HG02623 (cell line): ENCODE measurements around the gene RHEX.

Experiments used
- ATAC-seq: cut with Tn5 transposase; IDR thresholded peaks from one replicate; pipeline ENCODE4 v1.9.1; 2021; ENCODE audit warnings: moderate library complexity; ENCODE audit not compliant: unreplicated experiment

The RHEX gene

DNA sequence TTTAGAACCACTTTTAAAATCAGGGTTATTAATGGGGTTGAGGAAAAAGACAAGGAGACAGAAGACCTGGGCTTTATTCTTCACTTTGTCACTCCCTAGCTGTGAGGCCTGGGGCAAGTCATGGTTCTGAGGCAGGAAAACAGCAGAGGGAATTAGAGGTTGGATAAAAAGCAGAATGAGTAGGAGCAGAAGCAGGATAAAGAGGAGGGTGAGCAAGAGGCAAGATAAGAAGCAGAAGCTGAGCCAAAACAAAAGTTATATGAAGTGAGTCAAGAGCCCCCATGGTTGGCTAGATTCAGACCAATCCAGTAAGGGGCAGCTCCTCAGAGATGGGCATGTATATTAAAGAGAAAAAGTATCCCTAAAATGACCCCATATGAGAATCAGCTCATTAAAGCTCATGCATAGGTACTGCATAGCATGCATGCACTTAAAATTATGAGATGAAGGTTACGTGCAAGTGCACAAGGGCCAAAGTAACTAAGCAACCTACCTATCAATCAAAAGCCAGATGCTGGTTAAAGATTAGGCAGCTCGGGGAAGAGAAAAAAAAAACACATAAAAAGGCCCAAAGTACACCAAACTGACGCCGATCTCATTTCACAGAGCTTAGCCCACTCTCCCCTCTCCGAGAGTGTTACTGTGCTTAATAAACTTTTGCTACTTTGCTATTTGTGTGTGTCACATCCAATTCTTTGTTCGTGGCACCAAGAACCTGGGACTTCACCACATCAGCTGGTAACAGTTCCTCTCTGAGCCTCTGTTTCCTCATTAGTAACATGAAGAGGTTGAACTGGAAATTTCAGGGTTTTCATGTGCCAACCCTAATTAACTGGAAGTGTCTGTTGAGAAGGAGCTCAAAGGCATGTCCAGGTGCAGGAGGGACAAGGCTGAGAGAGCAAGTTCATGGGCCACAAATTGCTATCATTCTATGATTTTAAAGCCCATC, 62.0 kb downstream of the RHEX start:
- no peak for ATAC-seq

DNA sequence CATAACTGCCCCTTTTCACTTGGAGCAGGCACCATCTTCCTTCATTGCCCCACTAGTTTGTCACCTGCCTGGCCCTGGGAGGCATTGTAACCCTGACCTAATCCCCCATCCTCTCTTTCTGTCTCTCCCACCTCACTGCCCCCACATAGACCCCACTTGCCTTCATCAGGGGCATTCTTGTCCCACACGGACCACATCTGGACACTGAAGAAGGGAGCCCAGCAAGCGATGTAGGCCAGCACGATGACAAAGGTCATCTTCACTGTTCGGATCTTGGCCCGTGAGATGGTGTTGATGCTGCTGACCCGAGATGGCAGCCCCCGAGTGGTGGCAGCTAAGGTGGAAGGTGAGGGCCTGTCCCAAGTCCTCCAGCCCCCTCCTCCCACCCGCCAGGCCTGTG, 62.8 kb downstream of the RHEX start:
- ATAC-seq, result no peak

DNA sequence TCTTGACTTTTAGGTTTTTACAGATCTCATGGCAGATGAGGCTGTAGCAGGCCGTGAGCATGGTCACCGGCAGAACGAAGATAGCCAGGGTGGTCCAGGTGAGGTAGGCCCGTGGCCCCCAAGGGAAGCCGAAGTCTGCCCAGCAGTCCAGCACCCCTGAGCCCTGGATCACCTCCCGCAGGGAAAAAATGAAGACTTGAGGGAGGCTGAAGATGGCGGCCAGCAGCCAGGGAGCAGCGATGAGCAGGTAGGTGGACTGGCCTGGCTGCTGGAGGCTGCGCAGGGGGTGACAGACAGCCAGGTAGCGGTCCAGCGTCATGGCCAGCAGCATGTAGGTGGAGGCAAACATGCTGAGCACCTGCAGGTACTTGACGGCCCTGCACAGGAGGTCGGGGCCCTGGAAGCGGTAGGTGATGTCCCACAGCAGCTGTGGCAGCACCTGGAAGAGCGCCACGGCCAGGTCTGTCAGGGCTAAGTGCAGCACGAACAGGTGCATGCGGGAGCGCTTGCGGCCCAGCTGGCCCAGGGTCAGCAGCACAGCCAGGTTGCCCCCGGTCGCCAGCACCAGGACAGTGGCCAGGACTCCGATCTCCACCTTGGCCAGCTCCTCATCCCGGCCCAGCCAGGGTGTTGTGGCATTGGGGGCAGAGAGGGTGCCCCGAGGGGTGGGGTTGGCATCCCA, 63.4 kb downstream of the RHEX start:
- no peak for ATAC-seq

DNA sequence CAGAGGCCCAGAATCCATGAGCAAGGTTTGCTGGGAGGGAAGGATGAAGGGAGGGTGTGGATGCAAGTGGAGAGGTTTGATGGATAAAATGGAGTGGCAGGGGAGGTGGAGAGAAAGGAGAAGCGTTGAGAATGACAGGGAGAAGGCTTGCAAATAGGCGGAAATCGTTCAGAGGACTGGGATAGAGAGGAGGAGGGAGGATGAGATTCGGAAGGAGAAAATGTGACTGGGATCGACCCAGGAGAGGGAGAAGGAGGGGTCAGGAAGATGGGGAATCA, 63.8 kb downstream of the RHEX start:
- no peak for ATAC-seq

DNA sequence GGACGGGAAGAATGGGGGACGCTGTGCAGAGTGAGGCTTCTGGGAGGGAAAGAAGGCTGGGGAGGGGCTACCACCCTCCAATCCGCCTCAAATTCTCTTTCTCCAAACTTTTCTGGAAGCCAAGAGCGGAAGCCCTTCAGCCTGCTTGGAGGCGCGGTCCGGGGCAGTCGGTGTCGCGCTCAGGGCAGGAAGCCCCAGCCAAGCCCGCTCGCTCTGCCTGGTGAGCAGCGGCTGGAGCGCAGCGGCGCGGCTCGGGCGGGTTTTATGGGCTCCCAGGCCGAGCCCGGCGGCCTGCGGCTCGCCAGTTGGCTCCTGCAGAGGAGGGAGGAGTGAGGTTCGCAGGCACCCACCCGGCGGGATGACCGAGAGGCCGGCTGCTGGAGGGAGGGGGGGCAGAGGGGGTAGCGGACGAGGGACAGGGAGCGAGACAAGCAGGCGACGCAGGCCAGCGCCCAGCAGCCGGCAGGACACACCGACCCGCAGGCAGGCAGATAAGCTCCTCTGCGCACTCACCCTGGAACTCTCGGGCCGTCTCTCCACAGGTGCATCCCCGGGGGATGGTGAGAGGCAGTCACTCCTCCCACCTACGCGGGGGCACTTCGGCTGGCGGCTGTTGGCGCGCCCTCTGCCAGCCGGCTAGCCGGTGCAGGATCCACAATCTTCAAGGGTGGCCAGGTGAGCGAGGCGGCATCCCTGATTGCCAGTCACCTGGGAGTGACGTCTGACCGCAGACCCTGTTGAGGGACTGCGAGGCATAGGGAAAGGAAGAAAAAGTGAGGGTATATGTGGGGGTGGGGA, 64.4 kb downstream of the RHEX start, which contains the start of gene AVPR1B:
Gene AVPR1B, minus strand, starts transcription at position 238 of the 798 bp plus-strand sequence. CDS start 498 bp downstream, outside the sequence.
- ATAC-seq, result no peak

DNA sequence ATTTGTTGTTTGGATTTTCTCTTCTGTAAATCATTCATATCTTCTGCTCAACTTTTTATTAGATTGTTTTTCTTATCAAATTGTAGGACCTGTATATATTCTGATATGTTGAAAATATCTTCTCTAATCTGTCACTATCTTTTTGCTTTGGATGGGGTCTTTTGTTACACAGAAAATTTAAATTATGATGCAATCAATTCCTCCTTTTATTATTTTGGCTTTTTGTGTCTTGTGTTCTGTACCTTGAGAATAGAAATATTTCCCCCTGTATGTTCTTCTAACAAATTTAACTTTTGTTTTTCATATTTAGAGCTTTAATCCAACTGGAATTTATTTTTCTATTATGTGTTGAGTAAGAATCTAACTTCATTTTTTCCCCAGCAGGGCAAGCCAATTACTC, 67.4 kb downstream of the RHEX start:
- ATAC-seq, result no peak

DNA sequence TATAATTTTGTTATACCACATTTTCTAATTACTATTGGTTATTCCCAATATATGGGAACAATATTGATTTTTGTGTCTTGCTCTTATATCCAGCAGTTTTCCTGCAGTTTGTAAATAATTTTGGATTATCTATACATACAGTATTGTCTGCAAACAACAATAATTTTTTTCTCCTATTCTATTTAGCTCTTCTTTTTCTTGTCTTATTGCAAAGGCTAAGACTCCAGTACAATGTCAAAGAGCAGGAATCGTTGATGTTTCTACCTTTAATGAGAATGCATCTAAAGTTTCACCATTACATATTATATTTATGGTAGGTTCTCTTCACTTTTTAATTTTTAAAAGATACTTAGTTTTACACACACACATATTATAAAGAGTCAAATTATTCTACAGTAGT, 68.3 kb downstream of the RHEX start:
- ATAC-seq, result no peak

DNA sequence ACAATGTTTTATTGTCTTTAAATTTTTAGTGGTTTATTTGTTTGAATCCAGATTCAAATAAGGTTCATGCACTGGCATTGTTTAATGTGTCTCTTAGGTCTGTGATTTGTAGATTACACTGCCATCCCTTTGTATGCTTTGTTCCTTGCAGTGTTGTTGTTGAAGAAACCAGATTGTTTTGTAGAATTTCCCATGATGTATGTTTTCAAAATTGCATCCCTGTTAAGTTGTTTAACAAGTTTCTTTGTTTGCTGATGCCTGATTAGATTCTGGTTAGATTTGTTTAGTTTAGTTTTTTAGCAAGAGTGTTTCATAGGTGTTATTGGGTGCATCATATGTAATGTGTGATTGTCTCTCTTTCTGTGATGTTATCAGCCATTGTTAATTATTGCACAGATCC, 69.7 kb downstream of the RHEX start:
- no peak for ATAC-seq

DNA sequence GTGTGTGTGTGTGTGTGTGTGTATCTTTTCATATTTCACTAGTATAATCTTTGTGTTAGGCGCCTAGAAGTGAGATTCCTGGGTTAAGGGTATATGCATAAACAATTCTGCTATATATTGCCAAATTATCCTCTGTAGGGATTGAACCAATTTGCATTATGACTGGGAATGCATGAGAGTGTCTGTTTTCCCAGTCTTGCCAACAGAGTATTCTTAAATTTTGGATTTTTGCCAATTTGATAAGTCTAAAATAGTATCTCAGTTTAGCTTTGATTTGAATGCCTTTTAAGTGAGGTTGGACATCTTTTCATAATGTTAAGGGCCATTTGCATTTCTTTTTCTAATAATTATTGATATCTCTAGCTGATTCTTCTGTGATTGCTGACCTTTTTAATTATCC, 72.4 kb downstream of the RHEX start:
- ATAC-seq, result no peak

DNA sequence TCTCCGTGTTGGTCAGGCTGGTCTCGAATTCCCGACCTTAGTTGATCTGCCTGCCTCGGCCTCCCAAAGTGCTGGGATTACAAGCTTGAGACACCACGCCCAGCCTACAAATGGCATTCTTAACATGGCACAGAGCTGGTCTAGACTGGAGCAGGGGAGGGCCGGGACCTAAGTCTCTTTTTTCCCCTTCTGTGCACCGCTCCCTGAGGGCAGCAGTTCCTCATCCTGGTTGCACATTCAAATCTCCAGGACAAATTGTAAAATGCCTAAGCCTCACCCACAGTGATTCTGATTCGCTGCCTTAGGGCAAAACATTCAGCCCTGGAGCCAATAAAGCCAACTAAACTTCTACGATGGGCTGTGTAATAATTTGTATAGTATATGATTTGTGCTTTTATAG, 74.4 kb downstream of the RHEX start:
- ATAC-seq, result no peak

DNA sequence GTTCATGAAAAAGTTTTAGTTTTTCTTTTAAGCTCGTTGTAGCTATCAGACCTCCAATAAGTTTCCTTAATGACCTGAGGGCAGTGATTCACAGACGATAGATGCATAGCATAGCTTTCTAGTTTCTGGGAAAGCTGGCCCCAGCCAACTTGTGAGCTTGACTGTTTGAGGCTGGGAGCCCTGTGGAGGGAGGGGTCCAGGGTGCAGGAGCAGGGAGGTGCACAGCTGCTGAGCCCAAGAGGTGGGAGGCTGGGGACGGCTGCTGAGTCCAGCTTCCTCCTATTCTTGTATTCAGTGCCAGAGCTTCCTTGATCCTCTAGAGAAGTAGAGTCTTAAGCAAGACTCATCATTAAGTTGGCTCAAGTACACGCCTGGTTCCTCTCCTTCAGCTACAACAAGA, 75.2 kb downstream of the RHEX start:
- ATAC-seq, result no peak

DNA sequence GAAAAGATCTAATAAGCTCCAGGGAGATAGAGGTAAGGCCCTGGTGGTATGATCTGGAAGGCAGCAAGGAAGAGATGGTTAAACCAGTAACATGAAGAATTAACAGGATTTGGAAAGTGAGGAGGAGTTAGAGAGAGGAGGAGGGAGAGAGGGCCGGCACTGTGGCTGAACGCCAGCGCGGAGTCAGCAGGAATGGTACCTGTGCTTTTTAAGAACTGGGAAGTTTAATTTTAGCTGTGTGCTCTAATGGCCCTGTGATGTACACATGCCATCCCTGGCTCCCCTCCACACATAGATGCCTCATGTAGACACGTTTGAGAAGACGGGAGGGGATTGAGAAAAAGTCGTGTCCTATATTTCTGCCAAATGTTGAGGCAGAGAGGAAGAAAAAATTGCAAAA, 78.1 kb downstream of the RHEX start:
- no peak for ATAC-seq

DNA sequence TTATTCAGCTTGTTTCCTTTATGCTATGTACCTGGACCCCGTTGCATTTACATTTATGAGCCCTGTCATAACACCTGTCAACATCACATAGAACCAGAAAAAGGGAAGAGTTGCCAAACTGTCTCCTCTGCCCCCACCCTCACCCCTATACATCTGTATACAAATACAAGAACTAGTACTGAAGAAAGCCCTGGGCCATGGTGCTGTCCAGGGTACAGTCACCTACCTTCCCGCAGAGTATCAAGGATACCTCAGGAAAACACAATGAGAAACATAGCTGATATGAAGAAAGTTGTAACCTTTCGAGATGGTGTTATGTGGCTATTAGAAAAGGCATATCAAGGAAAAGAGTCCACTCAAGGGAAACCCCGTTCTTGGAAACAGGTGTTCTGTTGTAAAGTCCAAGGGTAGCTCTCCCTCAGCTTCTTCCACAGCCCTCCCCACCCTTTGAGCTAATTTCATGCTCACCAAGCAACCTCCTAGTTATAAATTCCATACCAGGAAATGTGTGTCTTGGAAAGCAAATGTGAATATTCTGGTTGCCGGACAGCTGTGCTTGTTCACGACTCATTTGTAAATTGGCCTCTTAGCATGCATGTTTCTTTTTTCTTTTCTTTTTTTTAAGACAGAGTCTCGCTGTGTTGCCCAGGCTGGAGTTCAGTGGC, 80.9 kb downstream of the RHEX start:
- ATAC-seq, result no peak

DNA sequence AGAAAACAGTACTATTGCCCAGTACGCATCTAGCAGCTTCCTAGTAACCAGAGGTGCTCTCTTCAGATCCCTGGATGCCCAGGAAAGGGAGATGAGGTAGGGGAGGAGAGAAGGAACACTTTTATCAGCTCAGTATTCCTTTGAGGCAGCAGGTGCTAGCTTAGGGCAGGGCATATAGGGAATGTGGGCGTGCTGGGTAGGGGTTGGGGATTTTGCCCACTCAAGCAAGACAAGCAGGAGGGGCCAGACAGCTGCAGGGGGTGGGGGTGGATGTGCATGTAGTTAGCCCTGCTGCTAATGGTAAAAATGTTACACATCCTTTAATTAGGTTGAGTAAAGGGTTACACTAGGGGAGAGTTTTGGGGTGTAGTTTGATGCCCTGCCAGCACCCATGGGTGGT, 82.3 kb downstream of the RHEX start:
- no peak for ATAC-seq

DNA sequence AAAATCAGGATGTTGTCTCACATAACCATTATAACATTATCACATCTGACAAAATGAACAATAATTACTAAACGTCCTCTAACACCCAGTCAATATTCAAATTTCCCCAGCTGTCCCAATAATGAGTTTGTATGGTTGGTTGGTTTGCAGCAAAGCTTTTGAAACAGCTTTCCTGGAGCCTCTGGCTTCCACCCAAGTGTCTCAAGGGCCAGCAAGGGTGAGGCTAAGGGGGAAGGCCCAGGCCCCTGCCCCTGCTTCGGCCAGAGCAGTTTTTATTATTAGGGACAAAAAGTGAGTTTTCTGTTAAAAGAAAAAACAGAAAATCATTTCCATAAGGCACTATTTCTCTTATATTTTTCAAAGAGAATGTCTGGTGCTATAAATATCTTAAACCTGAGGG, 83.3 kb downstream of the RHEX start:
- no peak for ATAC-seq

DNA sequence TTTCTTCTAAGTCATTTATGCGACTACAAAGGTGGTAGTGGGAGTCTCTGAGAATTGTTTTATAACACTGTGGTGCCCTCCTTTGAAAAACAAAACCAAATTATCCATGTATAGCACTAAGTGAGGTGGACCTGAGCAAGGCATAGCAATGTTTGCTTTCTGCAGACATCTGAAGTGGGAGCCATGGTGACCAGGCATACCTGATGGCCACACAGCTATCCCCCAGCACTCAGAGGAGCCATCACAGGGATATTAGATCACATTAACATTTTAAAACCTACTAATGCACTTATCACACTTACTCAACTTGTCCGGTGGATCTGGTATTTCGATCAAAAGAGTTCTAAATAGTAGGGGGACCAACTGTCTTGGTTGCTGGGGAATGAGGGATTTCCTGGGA, 89.0 kb downstream of the RHEX start:
- no peak for ATAC-seq

DNA sequence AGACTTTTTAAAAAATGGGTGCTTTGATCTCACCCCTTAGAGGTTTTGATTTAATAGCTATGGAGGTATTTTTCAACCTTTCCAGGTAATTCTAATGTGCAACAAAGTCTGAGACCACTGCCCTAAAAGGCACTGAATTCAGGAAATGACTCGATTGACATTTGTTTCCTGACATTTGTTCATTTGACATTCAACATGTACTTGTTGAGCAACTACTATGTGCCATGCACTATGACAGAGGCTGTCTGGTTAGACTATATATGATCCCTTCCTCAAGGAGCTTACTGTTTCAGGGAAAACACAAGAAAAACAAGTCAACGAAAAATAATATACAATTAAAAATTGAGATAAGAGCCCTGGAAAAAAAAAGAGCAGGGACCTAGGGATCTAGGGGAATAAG, 89.8 kb downstream of the RHEX start:
- ATAC-seq, result no peak

DNA sequence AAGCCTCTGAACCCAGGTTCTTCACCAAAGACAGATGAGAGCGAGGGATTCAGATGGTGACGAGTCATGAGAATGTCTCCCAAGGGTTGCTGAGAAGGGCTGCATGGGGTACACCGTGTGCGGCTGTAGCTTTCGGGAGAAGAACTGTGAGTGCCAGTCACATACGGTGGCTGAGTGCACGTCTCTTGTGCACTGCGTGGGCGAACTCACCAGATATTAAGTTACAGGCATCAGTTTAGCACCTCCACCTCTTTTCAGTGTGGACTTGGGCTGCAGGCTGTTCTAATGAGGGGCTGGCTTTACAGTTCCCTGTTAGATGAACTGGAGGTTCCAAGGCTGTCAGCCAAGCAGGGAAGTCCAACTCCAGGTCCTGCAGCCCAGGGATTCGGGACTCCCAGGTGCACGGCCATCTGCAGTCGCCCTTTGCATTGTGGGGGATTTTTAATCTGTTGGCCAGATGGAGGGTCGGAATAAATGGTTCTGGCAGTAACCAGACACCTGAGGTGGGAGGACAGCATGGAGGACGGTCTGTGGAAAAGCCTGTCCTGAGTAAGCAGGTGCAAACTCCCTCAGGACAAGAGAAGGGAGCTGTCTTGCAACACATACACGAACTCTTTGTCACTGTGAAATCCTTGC, 90.7 kb downstream of the RHEX start:
- no peak for ATAC-seq

DNA sequence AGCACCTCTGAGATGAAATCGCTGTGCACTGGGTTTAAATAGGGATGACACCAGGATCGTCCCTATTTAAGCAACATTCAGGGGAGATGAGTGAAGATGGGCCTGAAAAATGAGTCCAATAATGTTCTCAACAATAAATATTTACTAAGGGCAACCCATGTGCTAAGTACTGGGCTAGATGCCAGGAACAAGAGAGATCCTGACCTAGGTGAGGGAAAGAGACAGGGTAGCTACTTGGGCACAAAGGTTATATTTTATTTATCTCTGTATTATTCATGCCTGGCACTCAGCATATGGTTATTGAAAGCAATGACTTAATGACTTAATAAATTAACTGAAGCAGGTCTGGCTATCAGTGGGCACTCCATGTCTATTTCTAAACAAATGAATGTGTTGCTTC, 91.6 kb downstream of the RHEX start:
- no peak for ATAC-seq

DNA sequence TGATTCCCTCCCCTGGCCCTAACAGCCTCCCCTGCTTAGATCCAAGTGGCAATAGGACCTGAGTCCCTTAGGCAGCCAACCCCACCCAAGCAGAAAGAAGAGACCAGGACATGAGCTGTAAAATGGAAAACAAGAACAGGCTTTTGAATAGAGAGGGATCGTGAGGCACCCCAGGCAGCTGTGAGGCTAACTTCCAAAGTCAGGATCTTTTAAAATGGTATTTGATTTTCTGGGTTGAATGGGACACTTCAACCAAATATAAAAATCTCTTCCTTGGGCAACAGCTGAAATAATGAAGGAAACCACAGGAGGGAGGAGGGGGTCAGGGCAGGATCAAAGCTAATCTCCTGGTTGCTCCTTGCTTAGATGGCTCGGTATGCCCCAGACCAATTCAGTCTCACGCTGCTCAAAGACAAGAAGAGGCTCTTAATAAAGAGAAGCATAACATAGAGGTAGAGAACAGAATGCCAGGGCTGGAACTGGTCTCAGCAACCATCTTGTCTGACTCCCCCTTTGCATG, 92.9 kb downstream of the RHEX start:
- ATAC-seq, result no peak
